HCT116 (cell line): ENCODE data around the gene LCK. TPM values are rescaled to one million over a fixed set of nuclear protein-coding genes. Genes with fewer than 3 reads are reported as not detected.

Experiments
- ATAC-seq: fragments of 200-7000 bp; cut with Tn5 transposase; 2 replicates; pipeline ENCODE4 v1.9.1; 2020; ENCODE audit warnings: mild to moderate bottlenecking, moderate library complexity
- BruUV-seq: library from RNA; stranded (reverse); fragments of 400-500 nt; replicated peaks from 2 replicates; lab custom pipeline; 2021; lab: Mats Ljungman, UMichigan
- CTCF ChIA-PET: fragments of 300-600 bp; sonication (Branson Sonifier 250); formaldehyde crosslinking; loops from one replicate; lab custom pipeline; 2021; ENCODE audit warnings: antibody characterized with exemption; lab: Charles Lee
- POLR2A ChIA-PET: fragments of 300-600, 350-600 bp; sonication (Branson Sonifier 250); formaldehyde crosslinking; loops from one replicate; lab custom pipeline; 2021; ENCODE audit warnings: antibody characterized with exemption; lab: Charles Lee
- RAD21 ChIA-PET, 2 experiments: fragments of 300-600 bp; sonication (Branson Sonifier 250); formaldehyde crosslinking; loops; one replicate each; lab custom pipeline; 2023; ENCODE audit warnings: low total read pairs in 2 of 2; ENCODE audit not compliant: uncharacterized antibody in 2 of 2, unreplicated experiment in 2 of 2, low non-redundant PET in 1 of 2; lab: Charles Lee
- DNase-seq: peaks from one replicate; pipeline ENCODE4 v3.0.0-alpha.2; 2010; ENCODE audit warnings: low read depth, low spot score
- H2AFZ ChIP-seq: fragments of 200-600 bp; shearing (Covaris generic), sonication (generic); 2 replicates; pipeline ENCODE4 v1.6.1; 2017; ENCODE audit warnings: low read depth, mixed run types, mixed read lengths, antibody characterized with exemption, low read length; ENCODE audit not compliant: poor library complexity, severe bottlenecking
- H3K27ac ChIP-seq: 2 replicates; pipeline ENCODE4 v1.5.1; 2012; ENCODE audit warnings: low read depth, low read length
- H3K27me3 ChIP-seq: fragments of 200-600 bp; sonication (generic); 2 replicates; pipeline ENCODE4 v1.6.1; 2016; ENCODE audit warnings: mixed run types, low read length, mixed read lengths; ENCODE audit not compliant: insufficient read depth
- H3K36me3 ChIP-seq, 2 experiments: fragments of 200-500 bp in 1 of 2; fragments of 200-600 bp in 1 of 2; sonication (Bioruptor generic) in 1 of 2; sonication (generic) in 1 of 2; 2 replicates each; pipeline versions ENCODE4 v1.5.1 to v1.6.1; 2014 to 2016; ENCODE audit warnings: low read length in 2 of 2, inconsistent platforms in 1 of 2, mixed read lengths in 1 of 2, mixed run types in 1 of 2; ENCODE audit not compliant: insufficient read depth in 2 of 2, control insufficient read depth in 1 of 2
- H3K4me1 ChIP-seq, 2 experiments: fragments of 200-600 bp in 1 of 2; sonication (generic) in 1 of 2; 2 replicates each; pipeline versions ENCODE4 v1.5.1 to v1.6.1; 2012 to 2017; ENCODE audit warnings: low read length in 2 of 2, inconsistent platforms in 1 of 2, mild to moderate bottlenecking in 1 of 2, mixed read lengths in 1 of 2, mixed run types in 1 of 2, moderate library complexity in 1 of 2; ENCODE audit not compliant: insufficient read depth in 2 of 2, control insufficient read depth in 1 of 2
- H3K4me2 ChIP-seq: fragments of 200-600 bp; sonication (generic); 2 replicates; pipeline ENCODE4 v1.6.1; 2017; ENCODE audit warnings: mixed run types, low read length, mixed read lengths
- H3K4me3 ChIP-seq, 2 experiments: fragments of 200-600 bp in 1 of 2; sonication (generic) in 1 of 2; replicated peaks in 1 of 2; 2 replicates each; pipeline ENCODE4 v1.5.1; 2011 to 2016; ENCODE audit warnings: low read length in 2 of 2, control low read depth in 1 of 2, low read depth in 1 of 2, mild to moderate bottlenecking in 1 of 2, mixed read lengths in 1 of 2, mixed run types in 1 of 2
- H3K79me2 ChIP-seq: fragments of 200-600 bp; sonication (generic); 2 replicates; pipeline ENCODE4 v1.6.1; 2017; ENCODE audit warnings: mild to moderate bottlenecking, mixed run types, low read length, moderate library complexity, mixed read lengths; ENCODE audit not compliant: insufficient read depth
- H3K9ac ChIP-seq: fragments of 200-600 bp; sonication (generic); 2 replicates; pipeline ENCODE4 v1.6.1; 2016; ENCODE audit warnings: low read length, mixed read lengths
- H3K9me2 ChIP-seq: fragments of 200-600 bp; sonication (generic), shearing (Covaris generic); 2 replicates; pipeline ENCODE4 v1.6.1; 2017; ENCODE audit warnings: mixed run types, mild to moderate bottlenecking, moderate library complexity; ENCODE audit not compliant: insufficient read depth
- H3K9me3 ChIP-seq, 2 experiments: fragments of 200-500 bp in 1 of 2; fragments of 200-600 bp in 1 of 2; sonication (Bioruptor generic) in 1 of 2; sonication (generic) in 1 of 2; 2 replicates each; pipeline ENCODE4 v1.6.1; 2014 to 2017; ENCODE audit warnings: low read length in 2 of 2, mixed read lengths in 2 of 2, inconsistent platforms in 1 of 2, low read depth in 1 of 2, mild to moderate bottlenecking in 1 of 2, mixed run types in 1 of 2, moderate library complexity in 1 of 2; ENCODE audit not compliant: control insufficient read depth in 1 of 2, insufficient read depth in 1 of 2
- H4K20me1 ChIP-seq: fragments of 200-600 bp; sonication (generic), shearing (Covaris generic); 2 replicates; pipeline ENCODE4 v1.6.1; 2017; ENCODE audit warnings: mixed run types, mild to moderate bottlenecking, moderate library complexity; ENCODE audit not compliant: insufficient read depth
- CBX3 ChIP-seq: IDR thresholded peaks from 2 replicates; pipeline ENCODE4 v1.6.1; 2012; ENCODE audit warnings: low read depth
- POLR2AphosphoS5 ChIP-seq: IDR thresholded peaks from 2 replicates; pipeline ENCODE4 v1.6.1; 2011; ENCODE audit warnings: mild to moderate bottlenecking, low read depth, low read length, moderate library complexity
- RAD21 ChIP-seq: IDR thresholded peaks from 2 replicates; pipeline ENCODE4 v1.6.1; 2012; ENCODE audit warnings: low read depth, mild to moderate bottlenecking
- SIN3A ChIP-seq: IDR thresholded peaks from 2 replicates; pipeline ENCODE4 v1.6.1; 2012; ENCODE audit warnings: low read depth
- intact Hi-C: fragments of 100-400 bp; cut with micrococcal nuclease; formaldehyde crosslinking; loops from 2 replicates; pipeline ENCODE4 v1.10.0; 2022
- total RNA-seq: library from RNA; stranded (reverse); gene quantifications from one replicate; pipeline ENCODE4 v1.2.1, GENCODE V29; 2021; ENCODE audit not compliant: unreplicated experiment

Gene LCK
- total RNA-seq, 1 experiment from 2014 or later: 0.79 TPM

DNA sequence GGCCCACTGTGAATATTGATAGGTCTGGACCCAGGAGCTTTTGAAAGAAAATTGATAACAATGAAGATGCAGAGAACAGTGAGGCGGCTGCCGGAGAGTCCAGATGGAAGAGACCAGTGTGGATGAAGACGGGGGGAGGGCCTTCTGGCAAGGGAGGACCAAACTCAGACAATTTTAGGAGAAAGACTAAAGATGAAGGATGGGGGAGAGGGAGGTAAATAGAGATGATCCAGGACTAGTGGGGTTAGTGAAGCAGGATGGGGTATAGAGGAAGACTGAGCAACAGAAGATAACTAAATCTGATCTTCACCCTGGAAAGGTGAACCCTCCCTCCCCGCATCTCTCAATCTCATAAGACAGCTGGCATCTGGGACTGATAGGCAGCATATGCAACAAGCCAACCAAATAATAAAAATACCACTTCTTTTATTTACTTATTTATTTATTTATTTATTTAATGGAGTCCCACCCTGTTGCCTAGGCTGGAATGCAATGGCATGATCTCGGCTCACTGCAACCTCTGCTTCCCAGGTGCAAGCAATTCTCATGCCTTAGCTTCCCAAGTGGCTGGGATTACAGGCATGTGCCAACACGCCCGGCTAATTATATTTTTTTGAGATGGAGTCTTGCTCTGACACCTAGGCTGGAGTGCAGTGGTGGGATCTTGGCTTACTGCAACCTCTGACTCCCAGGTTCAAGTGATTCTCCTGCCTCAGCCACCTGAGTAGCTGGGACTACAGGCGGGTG lies 18.3 kb upstream of the LCK start:
- CTCF ChIA-PET: no interaction called here
- POLR2A ChIA-PET: no interaction called here
- DNase-seq: no peak

DNA sequence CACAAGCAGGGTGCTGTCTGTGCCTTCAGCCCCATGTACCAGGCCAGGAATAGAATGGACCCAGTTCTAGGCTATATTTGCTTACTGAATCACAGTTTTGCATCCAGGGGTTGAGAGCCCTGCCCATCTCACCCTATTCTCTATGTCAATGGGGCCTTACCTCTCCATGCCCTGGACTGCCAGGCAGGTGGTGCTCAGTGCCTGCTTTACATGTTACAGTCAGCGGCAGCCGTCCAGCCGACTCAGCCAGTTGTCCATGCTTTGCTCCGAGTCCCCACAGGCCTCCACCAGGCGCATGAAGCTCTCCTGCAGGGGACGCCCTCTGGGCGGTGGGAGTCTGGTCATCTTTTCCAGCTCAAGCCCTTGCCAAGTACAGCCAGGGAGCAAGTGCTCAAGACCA lies 16.3 kb upstream of the LCK start:
- Histone ChIP-seq H3K27me3 (no peaks in the 10 kb centered on the region), H3K27ac (no peak overlapping the region), H3K4me3 (no peak overlapping the region), H3K36me3 (peaks cover 11 to 12% of the 10 kb centered on the region in 2 experiments; a peak in 3 of 4 replicates), H3K9me3 (no peaks in the 10 kb centered on the region), H3K9me2 (no peaks in the 10 kb centered on the region), H2AFZ (no peak overlapping the region), H3K79me2 (no peaks in the 10 kb centered on the region), H3K4me1 (peaks cover 6 to 15% of the 10 kb centered on the region in 2 experiments), H3K4me2 (no peak overlapping the region), H4K20me1 (no peaks in the 10 kb centered on the region), H3K9ac (no peak overlapping the region)
- DNase-seq (no peak), ATAC-seq (no peak)
- no peak for TF ChIP-seq SIN3A
- peak; percentile 16; the same call in 1 of the 2 replicates for TF ChIP-seq RAD21
- BruUV-seq: no TSS peak
- RAD21 ChIA-PET: no interaction called here
- intact Hi-C loops: no loop called here
- CTCF ChIA-PET: interaction anchor here (1.2 kb wide), 1 partner anchor 8 kb away, joined by 3 read pairs; no protein-coding TSS in a partner anchor
- POLR2A ChIA-PET: no interaction called here

More for the DNA sequence above, 18.3 kb upstream of the LCK start:
- H3K79me2 ChIP-seq: peaks cover 7% of the 10 kb centered on the region; the same call in 1 of the 2 replicates
- no TSS peak for BruUV-seq
- H3K36me3 ChIP-seq: peaks cover 24 to 28% of the 10 kb centered on the region in 2 experiments
- H3K4me2 ChIP-seq: no peak overlapping the region
- H3K9me3 ChIP-seq: no peaks in the 10 kb centered on the region
- no peaks in the 10 kb centered on the region for H4K20me1 ChIP-seq
- no peaks in the 10 kb centered on the region for H3K9me2 ChIP-seq
- no peak overlapping the region for H3K4me3 ChIP-seq
- RAD21 ChIA-PET: interaction anchor here in 1 of 2 experiments (0.6 kb wide), 1 partner anchor 58 kb away, joined by 4 read pairs; no protein-coding TSS in a partner anchor
- peaks cover 5 to 12% of the 10 kb centered on the region in 2 experiments for H3K4me1 ChIP-seq
- TF ChIP-seq POLR2AphosphoS5 (peak; percentile 29; the same call in 1 of the 2 replicates), CBX3 (no peak)
- TF ChIP-seq, all 23 proteins: peak for 1
- no peak overlapping the region for H3K27ac ChIP-seq
- no peaks in the 10 kb centered on the region for H3K27me3 ChIP-seq
- peak; percentile 21; the same call in 1 of the 2 replicates for ATAC-seq
- intact Hi-C loops: no loop called here
- no peak overlapping the region for H3K9ac ChIP-seq
- no peak overlapping the region for H2AFZ ChIP-seq
